DMS 273 (cell line): ENCODE results near the gene ANKK1.
A peak's percentile ranks its signal among the peaks of the same experiment; 100 is the strongest.

Experiments
- DNase-seq: peaks from one replicate; lab custom pipeline; 2025; ENCODE audit not compliant: unreplicated experiment; lab: John Stamatoyannopoulos, UW

The ANKK1 gene, protein sequence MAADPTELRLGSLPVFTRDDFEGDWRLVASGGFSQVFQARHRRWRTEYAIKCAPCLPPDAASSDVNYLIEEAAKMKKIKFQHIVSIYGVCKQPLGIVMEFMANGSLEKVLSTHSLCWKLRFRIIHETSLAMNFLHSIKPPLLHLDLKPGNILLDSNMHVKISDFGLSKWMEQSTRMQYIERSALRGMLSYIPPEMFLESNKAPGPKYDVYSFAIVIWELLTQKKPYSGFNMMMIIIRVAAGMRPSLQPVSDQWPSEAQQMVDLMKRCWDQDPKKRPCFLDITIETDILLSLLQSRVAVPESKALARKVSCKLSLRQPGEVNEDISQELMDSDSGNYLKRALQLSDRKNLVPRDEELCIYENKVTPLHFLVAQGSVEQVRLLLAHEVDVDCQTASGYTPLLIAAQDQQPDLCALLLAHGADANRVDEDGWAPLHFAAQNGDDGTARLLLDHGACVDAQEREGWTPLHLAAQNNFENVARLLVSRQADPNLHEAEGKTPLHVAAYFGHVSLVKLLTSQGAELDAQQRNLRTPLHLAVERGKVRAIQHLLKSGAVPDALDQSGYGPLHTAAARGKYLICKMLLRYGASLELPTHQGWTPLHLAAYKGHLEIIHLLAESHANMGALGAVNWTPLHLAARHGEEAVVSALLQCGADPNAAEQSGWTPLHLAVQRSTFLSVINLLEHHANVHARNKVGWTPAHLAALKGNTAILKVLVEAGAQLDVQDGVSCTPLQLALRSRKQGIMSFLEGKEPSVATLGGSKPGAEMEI

DNA sequence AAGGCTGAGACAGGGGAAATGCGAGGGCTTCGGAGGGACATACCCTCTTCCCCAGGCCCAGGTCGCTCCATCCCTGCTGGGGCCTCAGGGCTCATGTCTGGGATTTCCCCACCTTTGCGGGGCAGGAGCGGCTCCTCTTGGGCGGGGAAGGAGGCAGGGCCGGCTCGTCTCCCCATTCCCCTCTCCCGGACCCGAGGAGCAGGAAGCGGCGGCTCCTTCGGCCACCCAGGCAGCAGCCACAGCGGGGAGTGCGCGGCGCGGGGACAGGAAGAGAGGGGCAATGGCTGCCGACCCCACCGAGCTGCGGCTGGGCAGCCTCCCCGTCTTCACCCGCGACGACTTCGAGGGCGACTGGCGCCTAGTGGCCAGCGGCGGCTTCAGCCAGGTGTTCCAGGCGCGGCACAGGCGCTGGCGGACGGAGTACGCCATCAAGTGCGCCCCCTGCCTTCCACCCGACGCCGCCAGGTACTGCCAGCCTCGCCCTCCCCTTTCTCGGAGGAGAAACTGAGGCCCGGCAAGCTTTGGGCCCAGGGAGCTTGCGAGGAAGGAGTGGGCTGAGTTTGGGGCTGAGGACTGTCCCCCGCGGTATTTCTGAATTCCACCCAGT lies at the start of gene ANKK1:
Gene ANKK1, plus strand, starts transcription at position 175 of the 607 bp plus-strand sequence. Its CDS starts 106 bp downstream, at position 281.
- no peak for DNase-seq

DNA sequence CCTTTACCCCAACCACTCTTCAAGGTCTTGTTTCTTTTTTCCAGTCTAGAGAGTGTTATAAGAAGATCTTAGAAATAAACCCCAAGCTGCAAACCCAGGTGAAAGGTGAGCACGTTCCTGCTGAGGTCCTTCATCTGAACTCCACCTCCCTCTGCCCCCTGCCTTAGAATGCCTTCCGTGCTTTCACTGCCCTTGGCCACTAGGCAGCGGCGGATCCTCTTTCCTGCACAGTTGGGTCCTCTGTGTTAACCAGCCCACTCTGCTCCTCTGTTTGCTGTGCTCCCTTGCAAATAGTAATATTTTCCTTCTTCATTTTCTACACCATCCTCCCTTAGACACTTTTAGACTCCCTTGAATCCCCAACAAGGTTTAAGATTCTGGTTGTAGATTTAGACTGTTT lies 48.8 kb upstream of the ANKK1 start:
- DNase-seq = peak; percentile 14

DNA sequence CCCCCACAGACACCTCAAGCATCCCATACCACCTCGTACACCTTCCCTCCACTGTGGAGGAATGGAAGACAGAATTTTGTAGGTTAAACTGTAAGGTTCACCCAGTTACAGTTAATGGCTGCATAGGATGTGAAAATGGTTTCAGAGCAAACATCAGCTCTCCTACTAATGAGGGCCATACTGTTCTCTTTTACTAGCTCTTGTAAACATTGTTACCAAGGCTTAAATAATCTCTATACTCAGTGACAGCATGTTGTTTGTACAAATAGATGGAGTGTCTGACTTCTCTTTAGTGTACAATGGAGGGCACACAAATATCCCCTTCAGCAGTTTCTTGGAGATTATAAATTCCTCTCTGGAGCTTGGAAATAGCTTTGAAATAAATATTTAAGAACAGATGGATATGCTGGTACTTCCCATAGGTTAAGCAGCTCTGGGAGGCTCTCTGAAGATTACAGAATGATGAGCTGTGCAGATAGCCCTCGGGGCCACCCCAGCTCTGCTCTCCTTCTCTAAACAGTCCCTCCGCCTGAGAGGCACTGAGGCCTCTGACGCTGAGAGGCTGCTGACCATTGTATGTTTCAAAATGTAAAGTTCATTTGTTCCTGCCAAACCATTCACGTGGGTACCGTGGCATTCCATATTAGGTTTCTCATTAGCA lies 47.5 kb upstream of the ANKK1 start:
- DNase-seq = no peak

DNA sequence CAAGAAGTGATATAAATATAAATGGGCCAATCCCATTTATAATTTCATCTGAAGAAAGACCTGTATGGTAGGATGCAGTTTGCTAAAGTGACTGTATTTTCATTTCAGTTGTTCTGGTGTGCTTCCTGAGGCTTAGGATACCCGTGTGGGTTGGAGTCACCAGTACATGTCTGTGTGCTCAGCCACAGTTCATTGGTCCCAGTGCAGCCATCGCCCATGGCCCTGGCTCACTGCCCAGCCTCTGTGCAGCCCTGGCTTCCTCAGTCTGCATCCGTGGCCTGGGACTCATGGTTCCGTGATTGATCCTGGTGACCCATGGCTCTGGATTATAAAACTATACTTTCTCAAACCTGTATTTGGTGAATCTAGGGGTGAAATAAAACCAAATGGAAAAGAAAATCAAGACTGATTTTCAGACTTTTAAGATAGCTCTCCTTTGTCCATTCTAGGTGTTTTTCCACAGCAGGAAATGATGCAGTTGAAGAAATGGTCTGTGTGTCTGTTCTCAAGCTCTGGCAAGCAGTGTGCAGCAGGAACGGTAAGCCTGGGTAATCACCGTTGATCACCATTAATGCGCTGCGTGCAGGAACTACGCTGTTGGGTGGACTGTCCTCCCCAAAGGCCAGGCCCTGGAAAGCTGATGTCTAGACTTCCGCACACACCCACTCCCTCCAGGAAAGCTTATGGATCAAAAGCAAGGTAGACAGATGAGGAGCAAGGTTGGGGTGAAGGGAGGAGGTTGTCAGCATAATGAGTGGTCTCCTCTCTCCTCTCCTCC lies 46.0 kb upstream of the ANKK1 start:
- DNase-seq = no peak

DNA sequence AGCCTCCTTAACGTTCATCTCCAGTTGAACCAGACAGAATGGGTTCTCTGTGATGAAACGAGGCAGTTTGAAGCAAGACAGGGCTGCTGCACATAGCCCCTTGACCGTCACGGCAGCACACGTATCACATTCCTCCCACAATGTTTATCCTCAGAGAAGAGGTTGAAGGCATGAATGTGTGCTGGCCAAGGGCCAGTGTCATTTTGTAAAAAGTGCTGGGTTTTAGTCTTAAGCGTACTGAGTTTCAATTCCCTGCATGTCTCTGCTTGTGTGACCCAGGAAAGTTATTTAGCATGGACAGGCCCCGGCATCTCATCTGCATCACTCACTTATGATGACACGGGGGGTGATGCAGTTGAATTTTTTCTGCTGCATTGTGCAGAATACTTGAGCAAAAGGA lies 41.6 kb upstream of the ANKK1 start:
- no peak for DNase-seq

DNA sequence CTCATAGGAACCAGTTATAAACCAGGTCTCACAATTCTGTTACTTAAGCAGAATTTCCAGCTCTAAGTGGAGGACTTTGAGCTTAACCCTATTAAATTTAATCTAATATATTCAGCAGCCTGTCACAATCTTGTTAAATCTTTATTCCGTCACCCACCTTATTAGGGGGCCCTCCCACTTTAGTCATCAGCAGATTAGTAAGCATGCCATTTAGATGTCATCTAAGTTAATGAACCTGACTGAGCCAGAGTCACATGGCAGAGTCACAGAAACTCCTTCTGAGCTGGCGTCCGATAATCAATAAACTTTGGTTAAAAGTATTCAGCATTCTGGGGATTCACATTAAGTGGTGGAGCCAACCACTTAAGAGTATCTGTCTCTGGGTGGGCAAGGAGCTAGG lies 38.1 kb upstream of the ANKK1 start:
- DNase-seq = no peak

DNA sequence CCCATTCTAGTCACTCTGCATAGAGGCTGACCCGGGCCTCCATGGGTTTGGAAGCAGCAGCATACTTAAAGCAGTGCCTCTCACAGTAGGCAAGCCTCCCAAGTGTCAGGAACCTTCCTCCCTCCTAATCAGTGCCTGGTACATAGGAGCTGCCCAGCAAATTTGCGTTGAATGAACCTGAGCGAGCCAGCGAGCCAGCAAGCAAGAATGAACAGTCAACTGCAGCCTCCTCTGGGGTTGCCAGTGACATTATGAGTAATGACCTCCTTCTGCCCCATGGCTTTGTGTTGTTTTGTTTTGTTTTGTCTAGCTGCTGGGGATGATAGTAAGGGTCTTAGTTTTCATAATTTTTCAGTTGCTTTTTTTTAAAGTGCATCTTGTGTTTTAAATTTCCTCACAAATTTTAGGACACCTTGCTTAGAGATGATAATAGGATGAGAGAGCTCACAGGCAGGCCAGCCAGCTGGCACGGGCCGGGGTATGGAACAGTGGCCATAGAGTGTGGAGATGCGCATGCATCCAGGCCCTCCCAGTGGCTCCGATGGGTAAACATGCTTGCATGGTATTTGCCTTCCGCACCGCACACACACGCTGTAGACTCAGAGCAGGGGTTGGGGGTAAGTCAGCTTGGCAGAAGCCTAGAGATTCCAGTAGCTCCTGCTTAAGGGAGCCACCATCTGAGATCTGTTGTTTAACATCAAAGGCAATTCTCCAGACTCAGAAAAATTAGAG lies 37.1 kb upstream of the ANKK1 start:
- DNase-seq = peak; percentile 13

DNA sequence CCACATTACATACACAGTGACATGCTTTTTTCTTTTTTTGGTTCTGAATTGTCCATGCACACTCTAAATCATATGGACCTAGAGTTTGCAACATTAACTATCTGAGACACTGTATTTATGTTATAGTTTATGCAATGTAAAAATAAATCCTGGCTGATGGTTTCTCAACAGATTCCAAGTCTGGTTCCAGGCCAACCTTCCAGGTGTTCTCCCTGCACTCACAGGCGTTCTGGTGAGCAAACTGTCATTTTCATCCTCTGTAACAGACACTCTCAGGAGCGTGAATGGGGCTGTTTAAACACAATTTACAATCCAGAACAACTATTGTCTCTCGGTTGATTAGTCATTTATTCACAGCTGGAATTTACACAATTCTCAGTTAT lies 36.5 kb upstream of the ANKK1 start:
- DNase-seq = peak; percentile 26

DNA sequence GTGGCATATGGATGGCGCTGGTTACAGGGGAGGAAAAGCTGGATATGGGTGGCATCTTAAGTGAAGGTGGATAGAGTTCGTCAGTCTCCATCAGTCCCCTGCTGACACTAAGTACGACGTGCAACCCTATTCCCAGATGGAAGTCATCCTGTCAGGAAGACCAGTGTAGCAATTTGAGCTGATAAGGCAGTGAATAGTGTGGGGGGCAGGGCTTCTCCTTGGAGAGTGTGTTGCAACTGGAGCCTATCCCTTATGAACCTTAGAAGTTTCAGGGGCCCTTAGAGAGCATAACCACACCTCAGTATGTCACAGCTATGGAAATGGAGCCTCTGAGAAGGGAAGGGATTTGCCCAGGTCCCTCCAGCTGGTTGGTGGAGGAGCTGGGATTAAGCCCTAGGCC lies 36.1 kb upstream of the ANKK1 start:
- peak; percentile 18 for DNase-seq

DNA sequence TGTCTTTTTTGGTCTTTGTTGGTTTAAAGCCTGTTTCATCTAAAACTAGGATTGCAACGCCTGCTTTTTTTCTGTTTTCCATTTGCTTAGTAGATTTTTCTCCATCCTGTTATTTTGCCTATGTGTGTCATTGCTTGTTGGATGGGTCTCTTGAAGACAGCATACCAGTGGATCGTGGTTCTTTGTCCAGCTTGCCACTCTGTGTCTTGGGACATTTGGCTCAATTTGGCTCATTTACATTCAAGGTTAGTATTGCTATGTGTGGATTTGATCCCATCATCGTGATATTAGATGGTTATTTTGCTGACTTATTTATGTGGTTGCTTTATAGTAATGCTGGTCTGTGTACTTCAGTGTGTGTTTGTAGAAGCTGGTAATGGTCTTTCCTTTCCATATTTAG lies 31.4 kb upstream of the ANKK1 start:
- no peak for DNase-seq

DNA sequence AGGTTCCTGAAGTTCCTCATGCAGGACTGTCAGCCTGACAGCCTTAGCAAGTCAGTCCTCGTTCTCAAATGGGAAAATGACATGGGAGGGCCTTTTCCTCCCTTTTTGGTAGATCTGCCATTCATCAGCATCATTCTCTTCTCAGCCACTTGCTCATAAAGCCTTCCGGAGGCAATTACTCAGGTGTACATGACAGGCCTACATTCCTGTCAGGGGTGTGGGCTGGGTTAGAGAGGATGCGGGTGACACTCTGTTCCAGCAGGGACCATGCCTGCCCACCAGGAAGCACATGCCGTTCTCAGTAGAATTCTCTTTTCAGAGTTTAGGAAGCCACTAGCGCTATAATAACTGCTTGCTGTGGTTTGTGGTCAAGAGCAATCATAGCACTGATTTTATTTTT lies 24.2 kb upstream of the ANKK1 start:
- DNase-seq = no peak

DNA sequence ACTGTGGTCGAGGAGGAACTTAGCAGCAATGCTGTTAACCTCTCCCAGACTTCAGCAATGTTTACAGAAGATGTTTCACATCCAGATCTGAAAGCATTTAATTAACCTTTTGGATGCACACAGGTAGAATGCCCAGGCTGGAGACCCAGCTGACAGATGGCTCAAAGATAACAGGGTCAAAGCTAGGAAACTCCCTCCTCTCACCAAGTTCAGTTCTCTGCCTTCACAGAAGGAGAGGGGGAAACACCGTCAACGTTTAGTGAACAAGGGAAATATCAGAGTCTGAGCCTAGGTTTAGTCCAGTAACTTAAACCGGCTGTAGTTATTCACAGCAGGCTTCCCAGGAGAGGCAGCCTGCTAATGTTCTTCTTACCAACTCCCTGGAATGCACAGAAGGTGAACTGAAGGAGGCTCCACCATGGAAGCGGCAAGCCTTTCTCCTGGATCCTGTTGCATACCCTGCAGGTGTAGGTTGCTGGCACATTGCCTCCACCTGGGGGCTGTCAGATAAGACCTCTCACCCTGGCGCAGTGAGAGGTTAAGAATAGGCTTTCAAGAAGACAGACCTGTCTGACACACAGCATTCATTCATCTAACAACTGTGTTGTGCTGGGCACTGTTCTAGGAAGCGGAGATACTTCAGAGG lies 23.5 kb upstream of the ANKK1 start:
- no peak for DNase-seq

DNA sequence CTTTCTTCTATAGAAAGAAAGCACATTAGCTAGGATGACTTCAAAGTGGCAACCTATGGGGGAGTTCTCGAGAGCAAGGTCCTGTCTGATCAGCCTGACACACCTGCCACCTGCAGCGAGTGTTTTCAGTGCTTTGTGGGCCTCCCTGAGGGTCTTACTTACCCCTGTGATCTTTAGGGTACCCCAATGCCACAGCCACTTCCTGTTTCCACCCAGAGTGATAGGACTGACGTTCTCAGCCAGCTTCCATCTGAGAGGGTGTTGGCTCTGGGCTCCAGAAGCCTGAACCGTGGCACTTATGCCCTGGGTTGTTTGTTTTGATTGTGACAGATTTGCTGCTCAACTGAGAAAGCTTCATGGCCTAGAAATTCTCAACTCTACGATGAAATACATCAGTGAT lies 21.7 kb upstream of the ANKK1 start:
- no peak for DNase-seq

DNA sequence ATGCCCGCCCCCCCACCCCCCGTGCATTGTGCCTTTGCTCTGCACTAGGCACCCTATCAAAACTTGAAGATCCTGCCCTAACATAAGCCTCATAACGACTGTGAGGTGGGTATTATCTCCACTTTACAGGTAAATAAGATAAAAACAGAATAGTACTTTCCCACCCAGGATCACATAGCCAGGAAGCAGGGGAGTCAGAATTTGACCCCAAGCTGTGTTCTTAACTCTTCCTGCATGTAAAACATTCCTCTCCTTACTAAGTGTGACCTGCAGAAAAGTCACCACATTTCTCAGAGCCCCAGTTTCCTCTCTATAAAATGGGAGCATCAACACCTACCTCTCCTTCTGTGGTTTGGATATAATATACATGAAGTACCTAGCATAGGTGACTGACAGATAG lies 18.2 kb upstream of the ANKK1 start:
- DNase-seq = no peak

DNA sequence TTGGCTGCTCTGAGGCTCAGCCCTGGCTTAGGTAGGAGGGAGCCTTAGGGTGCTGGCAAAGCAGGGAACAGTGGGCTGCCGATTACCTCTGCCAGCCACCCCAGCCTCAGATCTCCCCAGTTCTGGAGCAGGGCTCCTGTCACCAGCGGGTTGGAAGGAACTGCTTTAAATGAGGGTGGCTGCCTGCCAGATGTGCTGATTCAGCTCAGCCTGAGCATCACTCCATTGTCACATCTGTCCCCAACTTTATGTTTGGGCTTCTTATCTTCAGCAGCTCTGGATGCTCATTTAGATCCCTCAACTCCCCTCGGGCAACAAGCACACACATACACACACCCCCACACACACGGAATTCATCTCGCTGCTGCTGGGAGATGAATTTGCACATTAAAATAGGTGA lies 16.9 kb upstream of the ANKK1 start:
- DNase-seq = no peak

DNA sequence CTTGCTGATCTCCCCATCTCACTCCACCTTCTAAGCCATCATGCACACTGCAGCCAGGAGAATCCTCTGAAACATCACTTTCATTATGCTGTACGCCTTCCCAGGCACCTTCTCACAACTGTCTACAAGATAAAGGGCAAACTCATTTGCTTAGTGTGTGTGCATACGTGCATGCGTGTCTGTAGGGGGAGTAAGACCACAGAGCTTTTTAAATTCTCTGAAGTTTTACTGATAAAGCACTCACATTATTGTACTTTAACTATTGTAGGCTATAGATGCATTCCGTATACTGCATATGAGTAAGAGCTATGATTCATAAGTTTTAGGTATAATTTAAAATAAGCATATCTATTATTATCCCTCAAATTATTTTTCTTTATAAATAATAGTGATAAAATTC lies 15.3 kb upstream of the ANKK1 start:
- peak; percentile 33 for DNase-seq

DNA sequence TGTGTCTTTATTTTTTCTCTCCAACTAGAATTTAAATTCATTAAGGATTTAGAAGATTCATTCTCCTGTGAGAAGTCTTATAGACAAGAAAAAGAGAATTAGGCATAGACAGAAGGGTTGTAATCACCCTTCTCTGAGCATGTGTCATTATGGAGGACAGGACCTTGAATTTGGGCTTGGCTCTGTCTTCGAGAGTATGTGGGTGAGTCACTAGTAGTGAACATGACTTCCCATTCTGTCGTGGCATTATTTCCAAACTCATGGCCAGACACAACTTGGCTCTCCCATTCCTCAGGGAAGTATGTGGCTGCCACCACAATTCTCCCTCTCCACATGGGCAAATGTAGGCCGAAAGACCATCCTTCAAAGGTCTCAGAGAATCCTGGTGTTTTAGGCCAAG lies 14.3 kb upstream of the ANKK1 start:
- DNase-seq = no peak

DNA sequence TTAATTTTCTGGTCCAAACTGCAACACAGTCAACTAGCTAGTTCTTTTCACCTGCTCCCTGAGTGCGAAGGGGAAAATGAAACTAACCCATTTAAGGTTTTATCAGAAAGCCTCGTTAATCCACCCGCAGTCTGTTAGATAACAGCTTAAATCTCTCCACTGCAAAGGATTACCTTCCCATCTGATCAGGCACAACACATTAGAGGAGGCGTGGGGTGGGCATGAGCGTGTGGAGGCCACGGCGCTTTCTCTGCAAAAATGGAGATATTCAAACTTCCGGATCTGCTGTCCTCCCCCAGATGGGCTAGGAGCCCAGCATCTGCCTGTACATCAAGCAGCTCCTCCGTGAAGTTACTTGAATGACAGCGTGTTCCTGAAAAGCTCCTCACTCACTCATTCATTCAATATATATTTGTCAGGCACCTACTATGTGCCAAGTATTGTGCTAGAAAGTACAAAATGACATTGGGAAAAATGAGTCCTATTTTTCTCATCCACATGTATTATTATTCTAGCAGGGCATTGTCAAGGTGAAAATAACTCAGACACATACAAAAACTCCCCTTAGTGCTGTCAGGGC lies 13.5 kb upstream of the ANKK1 start:
- DNase-seq = no peak

DNA sequence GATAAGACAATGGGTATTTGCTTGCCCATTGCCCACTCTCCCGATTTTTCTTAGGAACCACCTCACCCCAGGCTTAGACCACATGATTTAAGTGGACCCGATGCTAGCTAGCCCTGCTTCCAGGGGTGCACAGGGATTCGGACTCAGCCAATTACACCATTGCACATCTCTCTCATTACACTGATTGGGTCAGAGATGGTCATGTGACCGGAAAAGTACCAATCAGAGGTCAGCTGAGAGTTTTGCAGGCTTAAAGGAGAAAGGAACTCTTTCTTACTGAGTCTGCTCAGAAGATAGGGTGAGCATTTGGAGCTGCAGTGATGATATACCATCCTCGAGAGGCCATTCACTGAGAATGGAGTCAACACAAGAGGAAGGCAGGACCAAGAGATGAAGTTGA lies 12.2 kb upstream of the ANKK1 start:
- DNase-seq = peak; percentile 16
